Natural killer cell (primary cell): ENCODE results near the gene CEP250. TPM values are rescaled to one million over a fixed set of nuclear protein-coding genes. Genes with fewer than 3 reads are reported as not detected.
"Not testable (repeated sequence)": the region's sequence is repeated elsewhere in the genome, so short reads cannot be mapped to it uniquely, and the experiment has no call there.

ENCODE experiments used
- ATAC-seq, 3 donors: fragments of 150-1000 bp in 2 of 3; fragments of 200-7000 bp in 1 of 3; cut with Tn5 transposase; 1 replicate in 1 of 3; 2 replicates in 2 of 3; pipeline ENCODE4 v1.10.0; 2021; ENCODE audit warnings: mild to moderate bottlenecking in 2 of 3, moderate library complexity in 2 of 3
- DNase-seq, 2 donors: peaks; one replicate each; pipeline versions ENCODE4 v3.0.0 to v3.0.0-alpha.2; 2013 to 2021; ENCODE audit warnings: mixed read lengths in 1 of 2
- H3K27ac ChIP-seq: one replicate; pipeline ENCODE4 v1.5.1; 2013; ENCODE audit warnings: mild to moderate bottlenecking, low read length
- H3K27me3 ChIP-seq: one replicate; pipeline ENCODE4 v1.6.1; 2013; ENCODE audit warnings: low read length; ENCODE audit not compliant: control insufficient read depth, insufficient read depth
- H3K36me3 ChIP-seq: one replicate; pipeline ENCODE4 v1.6.1; 2013; ENCODE audit warnings: low read length; ENCODE audit not compliant: control insufficient read depth, insufficient read depth
- H3K4me1 ChIP-seq: one replicate; pipeline ENCODE4 v1.6.1; 2013; ENCODE audit warnings: low read length; ENCODE audit not compliant: control insufficient read depth, insufficient read depth
- H3K4me3 ChIP-seq: one replicate; pipeline ENCODE4 v1.5.1; 2013; ENCODE audit warnings: low read length
- H3K9me3 ChIP-seq: one replicate; pipeline ENCODE4 v1.6.1; 2013; ENCODE audit warnings: low read length; ENCODE audit not compliant: control insufficient read depth, insufficient read depth
- H3K27ac Mint-ChIP-seq, 2 donors: one replicate each; pipeline ENCODE4 v1.8.0; 2022; ENCODE audit warnings: mild to moderate bottlenecking in 2 of 2, mixed read lengths in 2 of 2, moderate library complexity in 1 of 2
- H3K27me3 Mint-ChIP-seq, 2 donors: one replicate each; pipeline ENCODE4 v1.8.0; 2022; ENCODE audit warnings: low read depth in 2 of 2, mixed read lengths in 2 of 2
- H3K36me3 Mint-ChIP-seq: one replicate; pipeline ENCODE4 v1.8.0; 2022; ENCODE audit warnings: mixed read lengths
- H3K4me1 Mint-ChIP-seq, 2 donors: one replicate each; pipeline ENCODE4 v1.8.0; 2022; ENCODE audit warnings: mixed read lengths in 2 of 2
- H3K4me3 Mint-ChIP-seq: one replicate; pipeline ENCODE4 v1.8.0; 2022; ENCODE audit warnings: mild to moderate bottlenecking, moderate library complexity, mixed read lengths
- H3K9me3 Mint-ChIP-seq, 2 donors: one replicate each; pipeline ENCODE4 v1.8.0; 2022; ENCODE audit warnings: mixed read lengths in 2 of 2
- CTCF ChIP-seq: fragments of 200-600 bp; IDR thresholded peaks from one replicate; pipeline ENCODE4 v1.8.0; 2022; ENCODE audit warnings: antibody characterized with exemption
- WGBS: methylation state at CpG from one replicate; pipeline ENCODE4 v1.1.7; 2013; ENCODE audit warnings: missing lambda C conversion rate; ENCODE audit not compliant: insufficient coverage; 5-methylcytosine and 5-hydroxymethylcytosine counted together
- intact Hi-C: fragments of 100-400 bp; cut with micrococcal nuclease; formaldehyde crosslinking; loops from one replicate; pipeline ENCODE4 v1.14.2; 2022
- total RNA-seq, 4 donors: library from RNA; stranded (reverse); fragments of 120-200 nt in 1 of 4; gene quantifications; one replicate each; pipeline versions ENCODE4 v1.2.3 to v1.2.4, GENCODE V29; 2013 to 2022

Gene CEP250
- total RNA-seq, 3 donors from 2014 or later (not counting 1 experiment from before 2014, with no cell fraction given): 61.5 to 91.8 (median 80.8) TPM

- ATAC-seq (peak; percentile 95 to 99 (median 96)), DNase-seq (peak; percentile 96 to 98)
- no peaks in the 10 kb centered on the region for H3K36me3 Mint-ChIP-seq
- peak within 1 kb of the TSS; percentile 77 to 92 for H3K27ac Mint-ChIP-seq
- 6% methylated on average over 57 of the region's 57 CpGs for WGBS
- Histone ChIP-seq H3K4me1 (peaks cover 16% of the 10 kb centered on the region), H3K27me3 (no peaks in the 10 kb centered on the region), H3K4me3 (peak within 1 kb of the TSS; percentile 95), H3K27ac (peak within 1 kb of the TSS; percentile 89), H3K36me3 (peaks cover 11% of the 10 kb centered on the region), H3K9me3 (no peaks in the 10 kb centered on the region)
- peak within 1 kb of the TSS; percentile 92 for H3K4me3 Mint-ChIP-seq
- intact Hi-C loops: loop anchor here (2.0 to 5.0 kb wide), 3 partner anchors 75 to 200 kb away; partner anchors contain the start of genes CPNE1, RBM12, RBM39 and SPAG4
- TF ChIP-seq CTCF: no peak
- no peaks in the 10 kb centered on the region for H3K27me3 Mint-ChIP-seq
- peaks cover 9 to 15% of the 10 kb centered on the region in 2 donors for H3K4me1 Mint-ChIP-seq
- no peaks in the 10 kb centered on the region for H3K9me3 Mint-ChIP-seq
These were observed 86.6 kb downstream of the CEP250 start, which contains the start of gene ERGIC3 for GRCh38 chr20:35541783-35542662. ERGIC3 (plus strand) TSS chr20:35542078; CDS start chr20:35542098, 20 bp downstream.

- TF ChIP-seq CTCF: no peak
- Mint-ChIP-seq H3K36me3 (no peaks in the 10 kb centered on the region), H3K4me3 (peak overlapping the region; percentile 92), H3K27me3 (no peaks in the 10 kb centered on the region), H3K27ac (peak overlapping the region; percentile 77 to 92), H3K4me1 (peaks cover 9 to 15% of the 10 kb centered on the region in 2 donors), H3K9me3 (no peaks in the 10 kb centered on the region)
- no peak overlapping the region for H3K4me3 ChIP-seq
- intact Hi-C loops: loop anchor here (5.0 kb wide), 2 partner anchors 74 to 199 kb away; partner anchors contain the start of genes RBM39 and SPAG4
- peaks cover 16% of the 10 kb centered on the region for H3K4me1 ChIP-seq
- no peak for ATAC-seq
- H3K27ac ChIP-seq: no peak overlapping the region
- H3K9me3 ChIP-seq: no peaks in the 10 kb centered on the region
- no peak for DNase-seq
- H3K36me3 ChIP-seq: peaks cover 18% of the 10 kb centered on the region
- WGBS: no CpG with 5 or more reads among the region's 1 CpG
- H3K27me3 ChIP-seq: no peaks in the 10 kb centered on the region
These were observed 87.6 kb downstream of the CEP250 start for GRCh38 chr20:35542990-35543389.

- no peak overlapping the region for H3K27ac ChIP-seq
- no peak overlapping the region for H3K27ac Mint-ChIP-seq
- peaks cover 16% of the 10 kb centered on the region for H3K4me1 ChIP-seq
- DNase-seq: no peak
- peaks cover 32% of the 10 kb centered on the region for H3K36me3 ChIP-seq
- H3K36me3 Mint-ChIP-seq: no peaks in the 10 kb centered on the region
- H3K4me1 Mint-ChIP-seq: peaks cover 9 to 15% of the 10 kb centered on the region in 2 donors
- TF ChIP-seq CTCF: no peak
- H3K4me3 Mint-ChIP-seq: no peak overlapping the region
- no peaks in the 10 kb centered on the region for H3K9me3 ChIP-seq
- no peaks in the 10 kb centered on the region for H3K9me3 Mint-ChIP-seq
- 95% methylated on average over 16 of the region's 16 CpGs for WGBS
- intact Hi-C loops: loop anchor here (5.0 kb wide), 2 partner anchors 73 to 198 kb away; partner anchors contain the start of genes RBM39 and SPAG4
- H3K27me3 Mint-ChIP-seq: no peaks in the 10 kb centered on the region
- no peak for ATAC-seq
- H3K27me3 ChIP-seq: no peaks in the 10 kb centered on the region
- H3K4me3 ChIP-seq: no peak overlapping the region
These were observed 89.0 kb downstream of the CEP250 start for GRCh38 chr20:35544436-35544835.

GRCh38 chr20:35544941-35545340 is 89.5 kb downstream of the CEP250 start:
- not testable (repeated sequence) for H3K27me3 ChIP-seq, H3K27me3 Mint-ChIP-seq, H3K4me3 Mint-ChIP-seq, ATAC-seq, DNase-seq, H3K27ac Mint-ChIP-seq, H3K9me3 Mint-ChIP-seq, H3K4me3 ChIP-seq, H3K27ac ChIP-seq, H3K36me3 Mint-ChIP-seq, H3K9me3 ChIP-seq
- intact Hi-C loops: loop anchor here (5.0 kb wide), 2 partner anchors 72 to 197 kb away; partner anchors contain the start of genes RBM39 and SPAG4
- Histone ChIP-seq H3K4me1 (peaks cover 16% of the 10 kb centered on the region), H3K36me3 (peaks cover 35% of the 10 kb centered on the region)
- peaks cover 9 to 15% of the 10 kb centered on the region in 2 donors for H3K4me1 Mint-ChIP-seq
- WGBS: 97% methylated on average over 7 of the region's 7 CpGs
